Breast epithelium (tissue), 4 donors: ENCODE measurements around the gene GABRA4. TPM values are rescaled to one million over a fixed set of nuclear protein-coding genes. Genes with fewer than 3 reads are reported as not detected.

ENCODE experiments used
- DNase-seq, 2 donors: peaks; one replicate each; pipeline ENCODE4 v3.0.0-alpha.2; 2019; ENCODE audit warnings: low spot score in 2 of 2
- H3K27ac ChIP-seq, 2 donors: fragments of 200-600 bp; sonication (generic) in 1 of 2; one replicate each; pipeline ENCODE4 v1.5.1; 2016 to 2019; ENCODE audit warnings: mild to moderate bottlenecking in 1 of 2
- H3K27me3 ChIP-seq, 2 donors: fragments of 200-600 bp; sonication (generic) in 1 of 2; one replicate each; pipeline versions ENCODE4 v1.5.1 to v1.6.0; 2017 to 2019; ENCODE audit warnings: control low read depth in 1 of 2, mild to moderate bottlenecking in 1 of 2
- H3K36me3 ChIP-seq: fragments of 200-600 bp; one replicate; pipeline ENCODE4 v1.5.1; 2019
- H3K4me1 ChIP-seq, 2 donors: fragments of 200-600 bp; sonication (generic); one replicate each; pipeline ENCODE4 v1.5.1; 2016 to 2019; ENCODE audit warnings: control low read depth in 1 of 2
- H3K4me3 ChIP-seq, 3 donors: fragments of 200-600 bp; sonication (generic); 1 replicate in 2 of 3; 2 replicates in 1 of 3; pipeline ENCODE4 v1.5.1; 2016 to 2019; ENCODE audit warnings: mild to moderate bottlenecking in 3 of 3, moderate library complexity in 2 of 3
- H3K9me3 ChIP-seq, 2 donors: fragments of 200-600 bp; sonication (generic) in 1 of 2; one replicate each; pipeline ENCODE4 v1.5.1; 2016 to 2019; ENCODE audit warnings: control low read depth in 1 of 2
- CTCF ChIP-seq, 3 donors: fragments of 450-650 bp; IDR thresholded peaks; one replicate each; pipeline ENCODE4 v1.5.1; 2016 to 2017; ENCODE audit warnings: antibody characterized with exemption in 3 of 3, mild to moderate bottlenecking in 3 of 3, moderate library complexity in 3 of 3
- POLR2A ChIP-seq: fragments of 450-650 bp; IDR thresholded peaks from one replicate; pipeline ENCODE4 v1.6.1; 2016; ENCODE audit warnings: antibody characterized with exemption, mild to moderate bottlenecking, moderate library complexity
- POLR2AphosphoS5 ChIP-seq, 3 donors: sonication (generic); formaldehyde crosslinking; IDR thresholded peaks; one replicate each; pipeline ENCODE4 v1.6.1; 2017; ENCODE audit warnings: antibody characterized with exemption in 3 of 3
- intact Hi-C: fragments of 100-400 bp; cut with DNase I; formaldehyde crosslinking; loops from one replicate; pipeline ENCODE4 v1.15.1; 2023; ENCODE audit warnings: low total_unique reads
- total RNA-seq, 3 donors: library from RNA; depleted of rRNA; stranded (reverse); fragments of >200 nt; gene quantifications; one replicate each; pipeline ENCODE4 v1.1.0, GENCODE V29; 2016

GABRA4 gene
- total RNA-seq, 3 donors from 2014 or later = 0.15 TPM; not detected in 2

- no peaks in the 10 kb centered on the region for H3K27me3 ChIP-seq
- TF ChIP-seq POLR2AphosphoS5 (IDR thresholded peaks at IDR 0.05) (no peak), CTCF (IDR thresholded peaks at IDR 0.05) (no peak), POLR2A (no peak)
- no peak overlapping the region for H3K4me3 ChIP-seq
- H3K4me1 ChIP-seq = no peaks in the 10 kb centered on the region
- DNase-seq = no peak
- no peaks in the 10 kb centered on the region for H3K36me3 ChIP-seq
- no peaks in the 10 kb centered on the region for H3K9me3 ChIP-seq
- no peak overlapping the region for H3K27ac ChIP-seq
- intact Hi-C loops = no loop called here
Measured at GRCh38 chr4:46894826-46895225, 98.6 kb downstream of the GABRA4 start.

- Histone ChIP-seq H3K4me3 (no peak overlapping the region), H3K27ac (no peak overlapping the region), H3K27me3 (no peaks in the 10 kb centered on the region), H3K4me1 (no peaks in the 10 kb centered on the region), H3K9me3 (no peaks in the 10 kb centered on the region), H3K36me3 (no peaks in the 10 kb centered on the region)
- intact Hi-C loops = no loop called here
- TF ChIP-seq POLR2A = no peak
- no peak for TF ChIP-seq CTCF (IDR thresholded peaks at IDR 0.05)
- no peak for DNase-seq
Measured at GRCh38 chr4:46890056-46890455, 103.3 kb downstream of the GABRA4 start.

DNA sequence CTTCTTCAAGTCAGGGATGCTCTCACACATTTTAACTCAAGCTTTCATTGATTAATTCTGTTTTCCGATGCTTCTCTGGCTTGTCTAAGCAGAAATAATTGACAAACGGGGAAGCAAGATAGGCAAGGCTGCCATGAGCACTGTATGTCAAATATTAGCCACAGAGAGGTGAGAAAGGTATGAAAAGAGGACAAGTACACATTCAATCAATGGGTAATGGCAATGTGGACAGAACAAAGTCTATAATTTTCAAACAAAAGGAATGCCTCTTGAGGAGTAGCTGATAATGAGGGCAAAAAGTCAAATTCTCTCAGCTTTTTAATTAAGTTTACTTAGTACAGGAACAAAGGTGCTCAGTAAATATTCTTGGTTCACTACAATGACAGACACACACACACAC lies 104.0 kb downstream of the GABRA4 start:
- Histone ChIP-seq H3K36me3 (no peaks in the 10 kb centered on the region), H3K9me3 (no peaks in the 10 kb centered on the region), H3K27ac (no peak overlapping the region), H3K27me3 (no peaks in the 10 kb centered on the region), H3K4me1 (no peaks in the 10 kb centered on the region), H3K4me3 (no peak overlapping the region)
- no peak for TF ChIP-seq POLR2AphosphoS5 (IDR thresholded peaks at IDR 0.05)
- no peak for TF ChIP-seq POLR2A
- TF ChIP-seq CTCF (IDR thresholded peaks at IDR 0.05) = no peak
- intact Hi-C loops = no loop called here
- no peak for DNase-seq

- Histone ChIP-seq H3K9me3 (no peaks in the 10 kb centered on the region), H3K27me3 (no peaks in the 10 kb centered on the region)
Measured at GRCh38 chr4:46886711-46887110, 106.7 kb downstream of the GABRA4 start.

GRCh38 chr4:46878641-46879040 lies 114.7 kb downstream of the GABRA4 start:
- Histone ChIP-seq H3K4me3 (no peak overlapping the region), H3K36me3 (no peaks in the 10 kb centered on the region), H3K4me1 (no peaks in the 10 kb centered on the region), H3K27ac (no peak overlapping the region), H3K9me3 (no peaks in the 10 kb centered on the region), H3K27me3 (no peaks in the 10 kb centered on the region)
- TF ChIP-seq POLR2A (no peak), CTCF (IDR thresholded peaks at IDR 0.05) (no peak), POLR2AphosphoS5 (IDR thresholded peaks at IDR 0.05) (no peak)
- DNase-seq = no peak
- intact Hi-C loops = no loop called here

More at GRCh38 chr4:46886711-46887110, 106.7 kb downstream of the GABRA4 start:
- H3K27ac ChIP-seq = no peak overlapping the region
- TF ChIP-seq CTCF (IDR thresholded peaks at IDR 0.05) = no peak
- TF ChIP-seq POLR2AphosphoS5 (IDR thresholded peaks at IDR 0.05) = no peak
- intact Hi-C loops = no loop called here
- no peak for DNase-seq
- no peaks in the 10 kb centered on the region for H3K4me1 ChIP-seq
- H3K36me3 ChIP-seq = no peaks in the 10 kb centered on the region
- no peak overlapping the region for H3K4me3 ChIP-seq
